MM.1S (cell line): ENCODE measurements around the gene IFNL3.

Experiments
- EZH2 ChIP-seq: fragments of 300-600 bp; sonication (generic); optimal IDR thresholded peaks from 2 replicates; pipeline ENCODE3; 2017; ENCODE audit warnings: low read depth, mild to moderate bottlenecking, antibody characterized with exemption, low read length, mixed read lengths
- TF ChIP-seq, protein P1 (sequence below): fragments of 300-600 bp; sonication (generic); IDR thresholded peaks from 2 replicates; pipeline ENCODE4 v1.5.1; 2016; ENCODE audit warnings: antibody characterized with exemption, low read length, mixed read lengths

- TF ChIP-seq, protein P1, sequence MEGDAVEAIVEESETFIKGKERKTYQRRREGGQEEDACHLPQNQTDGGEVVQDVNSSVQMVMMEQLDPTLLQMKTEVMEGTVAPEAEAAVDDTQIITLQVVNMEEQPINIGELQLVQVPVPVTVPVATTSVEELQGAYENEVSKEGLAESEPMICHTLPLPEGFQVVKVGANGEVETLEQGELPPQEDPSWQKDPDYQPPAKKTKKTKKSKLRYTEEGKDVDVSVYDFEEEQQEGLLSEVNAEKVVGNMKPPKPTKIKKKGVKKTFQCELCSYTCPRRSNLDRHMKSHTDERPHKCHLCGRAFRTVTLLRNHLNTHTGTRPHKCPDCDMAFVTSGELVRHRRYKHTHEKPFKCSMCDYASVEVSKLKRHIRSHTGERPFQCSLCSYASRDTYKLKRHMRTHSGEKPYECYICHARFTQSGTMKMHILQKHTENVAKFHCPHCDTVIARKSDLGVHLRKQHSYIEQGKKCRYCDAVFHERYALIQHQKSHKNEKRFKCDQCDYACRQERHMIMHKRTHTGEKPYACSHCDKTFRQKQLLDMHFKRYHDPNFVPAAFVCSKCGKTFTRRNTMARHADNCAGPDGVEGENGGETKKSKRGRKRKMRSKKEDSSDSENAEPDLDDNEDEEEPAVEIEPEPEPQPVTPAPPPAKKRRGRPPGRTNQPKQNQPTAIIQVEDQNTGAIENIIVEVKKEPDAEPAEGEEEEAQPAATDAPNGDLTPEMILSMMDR, result no peak
- no peak for TF ChIP-seq EZH2
These were observed 19.1 kb upstream of the IFNL3 start for GRCh38 chr19:39263912-39264305.
